A172 (cell line): ENCODE measurements around the gene C9orf85. TPM values are rescaled to one million over a fixed set of nuclear protein-coding genes. Genes with fewer than 3 reads are reported as not detected.
A peak's percentile ranks its signal among the peaks of the same experiment; 100 is the strongest.
"Not testable (repeated sequence)": the region's sequence is repeated elsewhere in the genome, so short reads cannot be mapped to it uniquely, and the experiment has no call there.

Source experiments
- DNase-seq: peaks from one replicate; pipeline ENCODE4 v3.0.0-alpha.2; 2015; ENCODE audit warnings: low spot score
- total RNA-seq: library from RNA; depleted of rRNA; stranded (reverse); fragments of >200 nt; shearing (Covaris generic); gene quantifications from 2 replicates; pipeline ENCODE4 v1.2.3, GENCODE V29; 2014; rRNA removed

C9orf85 gene, protein sequence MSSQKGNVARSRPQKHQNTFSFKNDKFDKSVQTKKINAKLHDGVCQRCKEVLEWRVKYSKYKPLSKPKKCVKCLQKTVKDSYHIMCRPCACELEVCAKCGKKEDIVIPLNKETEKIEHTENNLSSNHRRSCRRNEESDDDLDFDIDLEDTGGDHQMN
- 10.9 and 16.5 TPM in 2 replicates for total RNA-seq

DNA sequence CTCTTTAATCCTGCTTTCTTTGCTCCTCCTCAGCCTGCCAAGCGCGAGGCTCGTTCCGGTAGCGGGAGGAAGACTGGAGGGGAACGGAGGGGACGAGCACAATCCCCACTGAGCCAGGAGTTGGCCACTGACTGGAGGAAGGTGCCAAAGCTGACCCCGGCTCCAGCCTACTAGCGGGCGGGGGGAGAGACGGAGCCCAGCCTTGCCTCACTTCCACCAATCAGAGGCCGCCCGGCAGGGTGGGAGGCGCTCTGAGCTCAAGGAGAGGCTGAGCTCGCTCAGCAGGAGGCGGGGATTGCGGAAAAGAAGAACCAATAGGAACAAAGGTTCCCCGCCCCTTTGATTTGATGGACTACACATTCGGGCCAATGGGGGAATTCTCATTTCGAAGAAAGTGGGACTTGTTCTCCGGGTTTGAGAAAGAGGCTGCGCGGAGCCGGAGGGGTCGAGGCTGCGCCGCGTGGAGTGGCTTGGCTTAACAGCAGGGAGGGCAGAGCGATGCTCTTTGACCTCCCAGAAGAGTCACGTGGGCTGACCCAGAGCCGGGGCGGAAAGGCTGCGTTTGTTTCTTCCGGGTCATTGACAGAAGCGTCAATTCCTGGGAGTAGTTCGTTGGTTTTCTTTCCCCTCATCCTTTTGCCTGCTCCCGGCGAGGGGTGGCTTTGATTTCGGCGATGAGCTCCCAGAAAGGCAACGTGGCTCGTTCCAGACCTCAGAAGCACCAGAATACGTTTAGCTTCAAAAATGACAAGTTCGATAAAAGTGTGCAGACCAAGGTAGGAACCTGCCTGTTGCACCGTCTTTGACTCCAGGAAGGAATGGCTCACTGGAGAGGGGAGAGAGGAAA lies at the start of gene C9orf85, which contains the start of gene ABHD17B:
Gene C9orf85 (plus strand): TSS at position 579 of the 847 bp plus-strand sequence. CDS start 96 bp downstream, at position 675.
Gene ABHD17B (minus strand): TSS at position 133 of the 847 bp plus-strand sequence. CDS start 36,113 bp downstream, outside the sequence.
- peak; percentile 99 for DNase-seq

DNA sequence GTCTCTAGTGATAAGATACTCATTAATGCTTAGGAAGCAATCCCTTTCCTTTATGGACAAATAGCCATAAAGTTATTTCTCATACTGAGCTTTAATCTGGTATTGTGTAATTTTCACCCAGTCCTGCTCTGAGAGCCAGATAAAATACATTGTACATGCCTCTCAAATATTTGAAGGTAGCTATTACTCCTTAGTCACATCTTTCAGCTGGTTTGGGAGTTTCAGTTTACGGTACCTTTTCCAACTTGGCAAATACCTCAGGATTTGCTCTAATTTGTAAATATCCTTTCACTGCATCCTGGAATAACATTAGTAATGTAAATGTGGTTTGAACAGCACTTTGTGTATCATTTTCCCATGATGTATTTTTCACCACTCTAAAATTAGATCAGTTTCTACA lies 47.8 kb upstream of the C9orf85 start:
- DNase-seq = no peak

DNA sequence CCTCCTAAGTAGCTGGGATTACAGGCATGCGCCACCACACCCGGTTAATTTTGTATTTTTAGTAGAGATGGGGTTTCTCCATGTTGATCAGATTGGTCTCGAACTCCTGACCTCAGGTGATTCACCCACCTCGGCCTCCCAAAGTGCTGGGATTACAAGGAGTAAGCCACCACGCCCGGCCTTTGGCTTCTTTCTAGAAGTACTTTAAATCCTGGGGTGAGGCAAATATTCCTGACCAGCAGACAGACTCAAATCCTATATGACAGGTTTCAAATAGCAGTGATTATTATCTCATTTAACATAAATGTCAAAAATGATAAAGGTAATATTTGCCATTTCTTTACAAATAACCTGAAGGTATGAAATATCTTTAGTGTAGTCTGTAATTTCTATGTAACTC lies 36.1 kb upstream of the C9orf85 start:
- no peak for DNase-seq

DNA sequence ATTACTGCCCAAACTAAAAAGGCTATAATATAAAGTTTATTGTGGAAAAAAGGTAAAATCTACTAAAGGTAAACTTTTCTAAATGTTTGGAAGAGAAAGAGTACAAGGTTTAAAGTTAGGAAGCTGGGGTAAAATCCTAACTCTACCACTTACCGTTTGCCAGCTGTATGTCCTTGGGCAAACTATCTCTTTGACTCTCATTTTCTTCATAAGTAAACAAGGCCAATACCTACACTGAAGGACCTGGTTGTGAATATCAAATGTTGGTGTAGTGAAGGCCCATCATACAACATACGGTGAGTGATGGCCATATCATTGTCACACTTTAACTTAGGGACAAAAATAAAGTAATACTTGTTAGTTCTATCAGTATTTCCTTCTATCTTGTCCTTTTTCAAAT lies 35.3 kb upstream of the C9orf85 start:
- DNase-seq = no peak

DNA sequence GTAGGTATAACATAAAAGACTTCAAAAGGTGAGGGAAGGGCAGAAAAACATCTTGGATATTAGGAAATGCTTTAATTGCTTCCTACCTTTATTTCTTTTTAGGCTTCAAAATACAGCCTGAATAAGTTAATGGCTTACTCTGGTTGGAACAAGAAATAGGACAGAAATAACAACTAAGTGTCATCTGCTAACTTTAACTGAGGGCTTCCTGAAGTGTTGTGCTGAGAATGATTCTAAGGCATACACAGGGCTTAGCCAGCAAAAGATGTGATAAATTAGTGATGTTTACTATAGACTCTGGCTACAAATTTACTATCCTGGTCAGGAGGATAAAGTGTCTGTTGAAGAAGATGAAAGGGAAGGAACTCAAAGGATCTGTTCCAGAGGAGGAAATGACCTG lies 34.6 kb upstream of the C9orf85 start:
- no peak for DNase-seq

DNA sequence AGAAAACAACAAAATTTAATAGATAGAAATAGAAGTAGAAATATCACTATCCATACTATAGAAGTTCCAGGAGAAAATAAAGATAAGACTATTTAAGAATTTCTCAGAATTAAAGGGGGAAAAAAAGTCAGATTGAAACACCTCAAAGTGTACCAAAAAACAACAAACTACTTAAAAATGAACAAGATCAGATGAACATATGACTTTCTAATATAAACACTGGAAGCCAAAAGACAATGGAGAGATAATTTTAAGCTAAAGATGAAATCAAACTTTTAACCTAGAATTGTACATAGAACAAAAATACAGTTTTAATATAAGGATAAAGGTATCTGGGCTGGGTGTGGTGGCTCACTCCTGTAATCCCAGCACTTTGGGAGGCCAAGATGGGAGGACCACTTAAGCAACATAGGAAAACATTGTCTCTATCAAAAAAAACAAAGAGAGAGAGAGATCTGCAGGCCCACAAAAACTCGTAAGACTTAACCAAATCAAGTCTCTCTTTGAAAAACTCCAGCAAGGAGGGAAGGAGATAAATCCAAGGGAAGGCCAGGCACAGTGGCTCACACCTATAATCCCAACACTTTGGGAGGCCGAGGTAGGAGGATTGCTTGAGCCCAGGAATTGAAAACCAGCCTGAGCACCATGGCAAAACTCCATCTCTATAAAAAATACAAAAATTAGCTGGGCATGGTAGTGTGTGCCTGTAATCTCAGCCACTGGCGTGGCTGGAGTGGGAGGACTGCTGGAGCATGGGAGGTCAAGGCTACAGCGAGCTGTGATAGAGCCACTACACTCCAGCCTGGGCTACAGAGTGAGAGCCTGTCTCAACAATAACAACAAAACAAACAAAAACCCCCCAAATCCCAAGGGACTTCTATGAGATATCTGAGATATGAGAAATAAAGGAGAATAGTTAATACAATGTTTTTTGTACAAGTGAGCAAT lies 32.8 kb upstream of the C9orf85 start:
- no peak for DNase-seq

DNA sequence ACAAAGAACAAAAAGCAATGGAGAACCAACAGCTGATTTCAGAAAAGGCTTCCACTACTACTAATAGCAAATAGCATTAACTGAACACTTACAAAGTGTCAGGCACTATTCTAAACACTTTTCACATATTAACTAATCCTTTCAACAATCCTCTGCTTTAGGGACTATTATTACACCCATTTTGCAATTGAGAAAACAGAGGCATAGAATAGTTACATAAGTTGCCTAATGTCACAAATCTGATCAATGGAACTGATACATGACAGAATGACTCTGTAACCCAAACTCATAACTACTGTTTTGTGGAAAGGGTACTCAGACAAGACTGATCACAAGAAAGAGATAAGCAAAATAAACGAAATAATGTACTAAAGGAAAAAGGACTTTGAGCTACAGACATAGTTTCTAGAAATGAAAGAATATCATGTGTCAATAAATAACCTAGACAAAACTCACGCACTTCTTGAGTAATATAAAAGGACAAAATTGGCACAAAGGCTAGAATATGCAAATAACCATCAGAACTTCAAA lies 31.7 kb upstream of the C9orf85 start:
- DNase-seq = no peak

DNA sequence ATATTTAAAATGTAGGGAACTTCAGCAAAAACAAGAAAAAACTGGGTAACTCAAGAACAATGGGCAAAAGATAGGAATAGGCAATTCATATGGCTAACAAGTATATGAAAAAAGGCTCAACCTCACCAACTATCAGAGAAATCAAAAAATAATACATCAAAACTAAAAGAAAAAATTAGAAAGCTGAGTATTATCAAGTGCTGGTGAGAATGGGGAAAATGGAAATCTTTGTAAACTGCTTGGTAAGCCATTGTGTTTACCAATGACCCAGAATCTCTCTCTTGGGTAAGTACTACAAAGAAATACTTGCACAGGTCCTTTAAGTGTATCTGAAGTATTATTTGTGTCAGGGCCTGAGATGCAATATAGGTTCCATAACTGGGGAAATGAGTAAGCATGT lies 27.4 kb upstream of the C9orf85 start:
- DNase-seq = no peak

DNA sequence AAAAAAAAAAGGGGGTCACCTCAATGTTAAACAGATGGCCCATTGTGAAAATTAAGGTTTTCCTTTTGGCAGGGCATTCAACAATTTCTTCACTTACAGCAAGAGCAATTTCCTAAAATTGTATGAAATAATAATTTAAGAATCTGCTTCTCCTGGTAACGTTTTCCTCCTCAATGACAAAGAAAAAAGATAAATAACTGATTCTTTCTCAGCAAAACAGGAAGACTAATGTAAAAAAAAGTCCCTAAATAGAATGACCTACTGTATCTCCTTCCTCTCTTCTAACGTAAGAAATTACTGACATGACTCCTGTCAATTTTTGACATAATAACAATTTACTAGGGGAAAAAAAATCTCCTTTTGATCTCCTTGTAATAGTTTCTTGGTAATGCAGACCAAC lies 26.0 kb upstream of the C9orf85 start:
- DNase-seq = no peak

DNA sequence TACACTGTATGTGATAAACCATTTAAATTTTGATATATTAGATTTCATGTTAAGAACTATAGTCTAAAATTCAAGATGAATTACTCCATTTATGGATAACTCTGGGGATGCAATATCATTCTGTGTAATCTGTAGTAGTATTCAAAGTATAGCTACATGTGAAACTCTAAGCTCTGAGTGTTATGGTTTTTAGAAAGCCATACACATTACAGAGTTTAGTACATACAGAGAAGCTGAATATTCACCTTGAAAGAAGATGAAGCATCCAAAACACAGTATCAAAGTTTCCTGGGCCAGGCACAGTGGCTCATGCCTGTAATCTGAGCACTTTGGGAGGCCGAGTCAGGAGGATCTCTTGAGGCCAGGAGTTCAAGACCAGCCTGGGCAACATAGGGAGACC lies 25.4 kb upstream of the C9orf85 start:
- no peak for DNase-seq

DNA sequence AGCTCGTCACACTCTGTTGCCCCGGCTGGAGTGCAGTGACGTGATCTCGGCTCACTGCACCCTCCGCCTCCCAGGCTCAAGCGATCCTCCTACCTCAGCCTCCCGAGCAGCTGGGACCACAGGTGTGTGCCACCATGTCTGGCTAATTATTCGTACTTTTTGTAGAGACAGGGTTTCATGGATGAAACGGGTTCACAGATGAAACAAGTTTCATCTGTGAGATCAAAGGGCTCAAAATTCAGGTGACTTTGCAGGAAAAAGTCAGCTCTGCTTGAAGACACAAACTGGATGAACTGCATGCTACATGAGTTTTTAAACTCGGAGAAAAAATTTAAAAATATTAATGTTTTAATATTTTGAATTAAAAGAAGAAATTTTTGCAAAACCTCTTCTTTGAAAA lies 24.9 kb upstream of the C9orf85 start:
- no peak for DNase-seq

DNA sequence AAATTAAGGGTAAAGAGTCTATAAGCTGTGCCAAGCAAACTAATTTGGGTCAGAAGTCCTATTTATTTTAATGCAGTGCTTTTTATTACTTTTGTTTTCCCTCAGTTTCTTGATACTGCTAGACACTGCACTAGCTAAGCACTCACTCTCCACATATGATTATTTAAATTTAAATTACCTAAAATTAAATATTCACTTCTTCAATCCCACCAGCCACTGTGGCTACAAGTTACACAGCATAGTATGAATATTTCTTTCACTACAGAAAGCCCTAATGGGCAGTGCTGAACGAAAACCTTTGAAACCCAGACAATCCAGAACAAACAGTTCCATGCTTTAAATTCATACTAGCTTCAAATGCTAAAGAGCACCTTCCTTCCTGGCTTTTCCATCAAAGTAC lies 24.1 kb upstream of the C9orf85 start:
- no peak for DNase-seq

DNA sequence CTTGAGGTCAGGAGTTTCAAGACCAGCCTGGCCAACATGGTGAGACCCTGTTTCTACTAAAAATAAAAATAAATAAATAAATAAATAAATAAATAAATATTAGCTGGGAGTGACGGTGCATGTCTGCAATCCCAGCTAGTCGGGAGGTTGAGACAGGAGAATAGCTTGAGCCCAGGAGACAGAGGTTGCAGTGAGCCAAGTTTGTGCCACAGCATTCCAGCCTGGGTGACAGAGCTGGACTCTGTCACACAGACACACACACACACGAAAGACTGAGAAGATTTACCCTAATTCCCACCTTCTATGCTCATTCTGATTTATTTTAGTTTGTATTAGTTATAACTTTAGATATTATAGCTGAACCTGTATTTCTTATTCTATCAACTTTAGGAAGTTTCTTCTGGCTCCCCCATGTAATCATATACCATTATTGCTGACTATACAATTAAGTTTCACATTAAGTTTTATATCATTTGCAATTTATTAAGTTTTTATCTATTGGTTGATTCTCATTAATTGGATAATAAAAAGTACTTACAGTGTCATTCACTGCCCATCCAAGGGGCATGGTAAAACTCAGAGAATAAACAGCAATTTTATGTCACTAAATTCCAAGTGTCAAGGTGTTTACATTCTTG lies 21.3 kb upstream of the C9orf85 start:
- no peak for DNase-seq

DNA sequence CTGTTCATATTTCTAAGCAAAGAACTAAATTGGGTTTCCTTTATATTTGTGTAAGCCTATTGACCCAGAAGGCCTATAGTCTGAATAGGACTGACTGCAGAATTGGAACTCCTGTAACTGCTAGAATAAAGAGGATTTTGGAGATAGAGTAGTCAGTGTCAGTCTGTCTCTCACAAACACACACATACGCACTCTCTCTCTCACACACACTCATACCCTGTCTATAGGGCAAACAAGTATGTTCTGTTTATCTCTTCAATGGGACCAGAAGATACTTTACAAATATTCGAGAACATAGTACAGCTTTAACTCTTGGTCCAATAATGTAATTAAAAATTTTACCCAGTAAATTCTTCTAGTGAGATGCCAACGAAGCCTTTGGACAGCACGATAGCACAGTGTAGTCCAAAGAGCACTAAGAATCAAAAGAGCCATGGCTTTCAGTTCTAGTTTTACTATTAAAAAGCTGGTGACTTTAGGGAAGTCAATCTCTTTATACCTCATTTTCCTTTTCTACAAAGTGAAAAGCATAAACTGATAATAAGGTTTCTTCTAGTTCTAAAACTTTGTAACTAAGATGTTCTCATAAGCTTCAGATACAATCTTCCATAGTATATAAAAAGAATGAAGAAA lies 19.8 kb upstream of the C9orf85 start:
- no peak for DNase-seq

DNA sequence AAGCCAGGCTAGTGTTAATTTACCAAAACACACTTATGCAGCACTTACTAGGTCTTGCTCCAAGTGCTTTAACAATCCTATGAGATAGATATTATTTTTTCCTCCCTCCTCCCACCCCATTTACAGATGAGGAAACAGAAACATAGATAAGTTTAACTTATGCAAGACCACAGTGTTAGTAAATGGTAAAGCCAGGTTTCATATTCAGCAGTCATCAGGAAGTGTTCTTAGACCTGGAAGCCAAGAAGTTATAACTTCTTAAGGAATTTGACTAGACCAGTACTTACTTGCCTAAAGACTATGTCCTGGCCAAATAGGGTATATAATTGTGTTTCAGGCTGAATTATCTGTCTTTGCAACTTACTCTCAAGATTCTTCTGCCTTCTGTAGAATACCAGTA lies 16.3 kb upstream of the C9orf85 start:
- no peak for DNase-seq

DNA sequence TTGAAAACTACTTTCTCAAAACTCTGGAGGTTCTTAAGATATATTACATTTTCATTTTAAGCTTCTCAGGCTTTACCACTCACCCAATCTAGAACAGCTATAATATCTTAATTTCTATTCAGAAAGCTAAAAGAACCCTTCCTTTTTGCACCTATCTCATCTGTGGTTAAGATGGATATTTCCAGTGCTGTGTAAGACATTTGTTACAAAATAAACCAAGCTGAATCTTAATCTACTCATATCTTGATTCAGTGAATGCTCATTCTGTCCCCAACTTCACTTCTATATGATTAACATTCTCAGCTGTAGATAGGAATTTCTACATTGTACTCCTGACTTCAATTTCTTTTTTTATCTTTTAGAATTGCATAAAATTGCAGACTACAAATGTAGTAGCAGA lies 15.5 kb upstream of the C9orf85 start:
- DNase-seq = no peak

DNA sequence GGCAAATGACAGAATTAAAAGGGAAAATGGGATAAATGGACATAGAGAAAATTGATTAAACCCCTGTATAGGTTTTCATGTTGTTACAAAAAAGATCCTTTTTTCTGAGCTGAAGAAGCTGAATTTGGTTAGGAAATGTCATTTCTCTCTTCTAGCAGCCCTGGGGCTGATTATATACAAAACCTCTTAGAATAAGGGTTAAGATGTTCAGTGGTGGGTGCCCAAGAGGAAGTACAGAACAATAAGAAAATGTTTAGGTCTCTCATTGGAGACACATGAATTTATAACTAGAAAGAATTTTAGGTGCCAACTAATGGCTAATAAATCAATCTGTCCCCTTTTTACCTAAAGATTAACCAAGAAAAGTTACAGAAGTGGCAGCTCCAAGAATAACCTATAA lies 14.7 kb upstream of the C9orf85 start:
- DNase-seq = no peak

DNA sequence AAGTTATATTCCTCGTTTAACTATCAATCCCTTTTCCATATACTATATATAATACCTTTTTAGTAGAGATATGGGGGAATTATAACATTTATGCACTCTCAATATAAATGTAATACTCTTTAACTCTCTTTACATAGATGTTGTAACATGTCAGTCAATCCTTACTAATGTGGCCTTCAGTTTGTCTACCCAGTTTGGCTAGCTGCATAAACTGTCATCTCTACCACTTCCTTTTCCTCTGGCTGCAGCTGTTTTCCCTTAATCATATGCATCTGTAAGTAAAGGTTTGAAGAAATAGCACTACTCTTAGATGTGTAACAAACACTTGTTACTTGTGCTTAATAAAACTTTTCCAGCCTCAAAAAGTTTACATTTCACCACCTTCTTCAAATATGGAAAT lies 13.9 kb upstream of the C9orf85 start:
- no peak for DNase-seq

DNA sequence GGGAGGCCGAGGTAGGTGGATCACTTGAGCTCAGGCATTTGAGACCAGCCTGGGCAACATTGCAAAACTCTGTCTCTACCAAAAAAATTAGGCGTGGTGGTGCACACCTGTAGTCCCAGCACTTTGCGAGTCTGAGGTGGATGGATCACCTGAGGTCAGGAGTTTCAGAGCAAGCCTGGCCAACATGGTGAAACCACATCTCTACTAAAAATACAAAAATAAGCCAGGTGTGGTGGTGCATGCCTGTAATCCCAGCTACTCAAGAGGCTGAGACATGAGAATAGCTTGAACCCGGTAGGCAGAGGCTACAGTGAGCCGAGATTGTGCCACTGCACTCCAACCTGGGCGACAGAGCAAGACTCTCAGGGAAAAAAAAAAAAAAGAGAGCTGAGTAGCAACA lies 12.7 kb upstream of the C9orf85 start:
- not testable (repeated sequence) for DNase-seq

DNA sequence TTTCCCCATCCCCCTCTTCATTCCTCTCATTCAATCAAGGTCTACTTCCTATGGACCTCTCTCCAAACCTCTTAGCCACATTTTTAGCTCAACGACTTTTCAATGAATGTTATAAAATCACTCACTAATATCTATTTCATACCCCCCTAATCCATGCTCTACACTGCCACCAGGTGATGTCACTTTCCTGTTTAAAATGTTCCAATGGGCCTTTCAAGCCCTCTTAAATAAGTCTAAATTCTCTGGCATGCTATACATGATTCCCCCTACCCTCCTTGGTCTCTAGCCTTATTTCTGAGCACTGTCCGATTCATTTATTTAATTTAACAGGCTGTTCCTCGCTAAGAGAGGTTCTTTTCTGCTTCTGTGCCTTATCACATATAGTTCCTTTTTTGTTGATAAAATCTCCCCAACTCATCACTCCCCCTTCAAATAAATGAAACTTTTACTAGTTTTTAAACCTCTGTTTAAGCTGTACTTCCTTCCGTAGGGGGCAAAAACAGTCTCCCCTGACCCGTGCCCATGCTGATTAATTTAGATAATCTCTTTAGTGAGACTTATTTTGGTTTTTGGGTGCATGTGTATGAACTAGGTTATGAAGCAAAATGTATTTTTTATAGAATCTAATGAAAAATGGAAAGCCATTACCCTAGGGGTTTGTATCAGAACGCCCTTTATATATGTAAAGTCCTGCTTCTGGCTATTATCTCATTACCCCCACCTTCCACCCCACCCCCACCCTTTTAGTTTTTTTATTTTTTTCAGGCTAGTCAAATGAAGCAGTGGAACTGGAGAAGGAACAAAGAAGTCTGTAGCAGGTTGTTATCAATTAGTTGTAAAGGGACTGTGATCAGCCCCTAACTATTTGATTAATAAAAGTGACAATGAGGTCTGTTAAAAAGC lies 9.5 kb upstream of the C9orf85 start:
- DNase-seq = no peak
